ENCODE measurements around the gene PLPP2.
"Not testable (repeated sequence)": the region's sequence is repeated elsewhere in the genome, so short reads cannot be mapped to it uniquely, and the experiment has no call there.

The PLPP2 gene

DNA sequence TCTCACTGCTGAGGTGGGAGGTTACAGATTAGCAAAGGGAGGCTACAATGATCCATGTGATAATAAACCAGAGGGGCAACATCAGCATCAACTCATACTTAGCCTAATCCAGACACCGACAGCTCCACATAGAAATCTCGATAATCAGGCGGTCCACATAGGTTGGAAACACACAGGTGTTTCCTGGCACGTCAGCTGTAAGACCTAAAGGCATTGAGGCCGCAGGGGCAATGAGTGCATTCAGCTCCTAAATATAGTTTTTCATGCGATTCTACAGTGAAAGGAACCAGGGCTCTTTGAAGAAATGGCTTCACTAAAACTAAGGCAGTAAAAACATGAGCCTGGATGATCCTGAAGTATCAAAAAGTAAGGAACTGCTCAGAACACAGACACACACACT, 19.3 kb downstream of the PLPP2 start:
- H3K27ac ChIP-seq: no peak overlapping the region
- H3K4me3 ChIP-seq: no peak overlapping the region
- DNase-seq (ENCODE audit: low spot score): no peak
- TF ChIP-seq, protein P1, sequence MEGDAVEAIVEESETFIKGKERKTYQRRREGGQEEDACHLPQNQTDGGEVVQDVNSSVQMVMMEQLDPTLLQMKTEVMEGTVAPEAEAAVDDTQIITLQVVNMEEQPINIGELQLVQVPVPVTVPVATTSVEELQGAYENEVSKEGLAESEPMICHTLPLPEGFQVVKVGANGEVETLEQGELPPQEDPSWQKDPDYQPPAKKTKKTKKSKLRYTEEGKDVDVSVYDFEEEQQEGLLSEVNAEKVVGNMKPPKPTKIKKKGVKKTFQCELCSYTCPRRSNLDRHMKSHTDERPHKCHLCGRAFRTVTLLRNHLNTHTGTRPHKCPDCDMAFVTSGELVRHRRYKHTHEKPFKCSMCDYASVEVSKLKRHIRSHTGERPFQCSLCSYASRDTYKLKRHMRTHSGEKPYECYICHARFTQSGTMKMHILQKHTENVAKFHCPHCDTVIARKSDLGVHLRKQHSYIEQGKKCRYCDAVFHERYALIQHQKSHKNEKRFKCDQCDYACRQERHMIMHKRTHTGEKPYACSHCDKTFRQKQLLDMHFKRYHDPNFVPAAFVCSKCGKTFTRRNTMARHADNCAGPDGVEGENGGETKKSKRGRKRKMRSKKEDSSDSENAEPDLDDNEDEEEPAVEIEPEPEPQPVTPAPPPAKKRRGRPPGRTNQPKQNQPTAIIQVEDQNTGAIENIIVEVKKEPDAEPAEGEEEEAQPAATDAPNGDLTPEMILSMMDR (IDR thresholded peaks at IDR 0.05): no peak

DNA sequence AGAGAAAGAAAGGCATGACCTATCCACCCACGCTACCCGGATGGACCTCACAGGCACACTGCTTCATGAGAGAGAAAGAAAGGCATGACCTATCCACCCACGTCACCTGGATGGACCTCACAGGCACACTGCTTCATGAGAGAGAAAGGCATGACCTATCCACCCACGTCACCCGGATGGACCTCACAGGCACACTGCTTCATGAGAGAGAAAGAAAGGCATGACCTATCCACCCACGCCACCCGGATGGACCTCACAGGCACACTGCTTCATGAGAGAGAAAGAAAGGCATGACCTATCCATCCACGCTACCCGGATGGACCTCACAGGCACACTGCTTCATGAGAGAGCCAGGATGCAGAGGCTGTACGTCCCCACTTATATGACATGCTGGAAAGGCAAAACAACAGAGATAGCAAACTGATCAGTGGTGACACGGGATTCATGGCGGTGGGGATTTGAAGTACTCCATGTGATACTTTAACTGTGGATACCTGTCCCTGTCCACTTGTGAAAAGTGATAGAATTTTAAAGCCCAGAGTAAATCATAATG, 20.4 kb downstream of the PLPP2 start:
- DNase-seq (ENCODE audit: low spot score); H3K27ac ChIP-seq; H3K4me3 ChIP-seq: not testable (repeated sequence)

DNA sequence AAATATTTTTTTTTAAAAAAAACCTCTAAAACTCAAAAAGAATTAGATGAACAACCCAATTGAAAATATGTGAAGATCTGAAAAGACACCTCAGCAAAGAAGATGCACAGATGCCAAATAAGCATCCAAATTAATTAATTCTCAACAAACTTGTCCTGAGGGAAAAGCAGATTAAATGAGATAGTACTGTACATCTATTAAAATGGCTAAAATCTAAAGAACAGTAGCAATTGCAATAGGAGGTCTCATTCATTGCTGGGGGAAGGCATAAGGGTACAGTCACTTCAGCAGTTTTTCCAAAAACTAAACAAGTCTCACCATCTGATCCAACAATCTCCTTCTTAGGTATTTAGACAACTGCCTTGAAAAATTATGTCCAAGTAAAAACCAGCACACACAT, 22.0 kb downstream of the PLPP2 start:
- Histone ChIP-seq H3K27ac (no peak overlapping the region), H3K4me3 (no peak overlapping the region)
- TF ChIP-seq, protein P1 (IDR thresholded peaks at IDR 0.05): no peak
- DNase-seq (ENCODE audit: low spot score): no peak

DNA sequence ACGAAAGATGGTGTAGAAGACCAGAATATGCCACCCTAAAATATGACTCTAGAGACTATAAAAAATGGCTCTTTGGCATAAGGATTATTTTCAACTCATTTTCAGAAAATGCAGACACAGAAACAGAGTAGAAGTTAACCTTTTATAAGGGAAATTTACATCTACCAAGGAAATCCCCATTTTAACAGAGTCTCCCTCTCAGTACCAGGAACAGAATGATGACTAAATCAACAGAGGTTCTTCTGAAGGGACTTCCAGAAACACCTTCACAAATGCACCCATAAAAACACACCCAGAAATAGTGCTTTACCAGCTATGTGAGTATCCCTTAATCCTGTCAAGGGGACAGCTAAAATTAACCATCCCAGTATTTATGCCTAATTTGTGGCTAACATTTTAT, 29.1 kb downstream of the PLPP2 start:
- Histone ChIP-seq H3K4me3 (no peak overlapping the region), H3K27ac (no peak overlapping the region)
- TF ChIP-seq, protein P1 (IDR thresholded peaks at IDR 0.05): no peak
- no peak for DNase-seq (ENCODE audit: low spot score)

DNA sequence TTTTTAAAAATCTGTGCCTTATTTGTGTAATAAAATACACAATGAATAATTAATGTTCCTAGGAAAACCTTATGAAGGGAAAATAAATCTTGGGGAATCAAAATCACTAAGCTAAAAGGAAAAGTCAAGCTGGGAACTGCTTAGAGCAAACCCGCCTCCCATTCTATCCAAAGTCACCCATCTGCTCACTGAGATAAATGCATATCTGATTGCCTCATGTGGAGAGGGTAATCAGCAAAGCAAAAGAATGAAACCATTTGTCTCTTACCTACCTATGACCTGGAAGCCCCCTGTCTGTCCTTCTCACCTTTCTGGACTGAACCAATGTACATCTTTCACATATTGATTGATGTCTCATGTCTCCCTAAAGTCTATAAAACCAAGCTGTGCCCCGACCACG, 34.4 kb downstream of the PLPP2 start:
- DNase-seq (ENCODE audit: low spot score); H3K27ac ChIP-seq; H3K4me3 ChIP-seq: not testable (repeated sequence)

DNA sequence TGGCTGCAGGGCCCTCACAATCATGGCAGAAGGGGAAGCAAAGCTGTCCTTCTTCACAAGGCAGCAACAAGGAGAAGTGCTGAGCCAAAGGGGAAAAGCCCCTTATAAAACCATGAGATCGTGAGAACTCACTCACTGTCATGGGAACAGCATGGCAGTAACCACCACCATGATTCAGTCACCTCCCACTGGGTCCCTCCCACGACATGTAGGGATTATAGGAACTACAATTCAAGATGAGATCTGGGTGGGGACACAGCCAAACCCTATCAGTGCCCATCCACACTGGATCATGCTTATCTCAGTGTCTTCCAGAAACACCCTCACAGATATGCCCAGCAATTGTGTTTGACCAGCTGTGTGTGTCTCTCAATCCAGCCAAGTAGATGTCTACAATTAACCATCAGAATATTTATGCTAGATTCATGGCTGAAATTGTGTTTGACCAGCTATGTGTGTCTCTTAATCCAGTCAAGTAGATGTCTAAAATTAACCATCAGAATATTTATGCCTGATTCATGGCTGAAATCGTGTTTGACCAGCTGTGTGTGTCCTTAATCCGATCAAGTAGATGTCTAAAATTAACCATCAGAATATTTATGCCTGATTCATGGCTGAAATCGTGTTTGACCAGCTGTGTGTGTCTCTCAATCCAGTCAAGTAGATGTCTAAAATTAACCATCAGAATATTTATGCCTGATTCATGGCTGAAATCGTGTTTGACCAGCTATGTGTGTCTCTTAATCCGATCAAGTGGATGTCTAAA, 38.6 kb downstream of the PLPP2 start:
- DNase-seq (ENCODE audit: low spot score); H3K27ac ChIP-seq; H3K4me3 ChIP-seq: not testable (repeated sequence)

DNA sequence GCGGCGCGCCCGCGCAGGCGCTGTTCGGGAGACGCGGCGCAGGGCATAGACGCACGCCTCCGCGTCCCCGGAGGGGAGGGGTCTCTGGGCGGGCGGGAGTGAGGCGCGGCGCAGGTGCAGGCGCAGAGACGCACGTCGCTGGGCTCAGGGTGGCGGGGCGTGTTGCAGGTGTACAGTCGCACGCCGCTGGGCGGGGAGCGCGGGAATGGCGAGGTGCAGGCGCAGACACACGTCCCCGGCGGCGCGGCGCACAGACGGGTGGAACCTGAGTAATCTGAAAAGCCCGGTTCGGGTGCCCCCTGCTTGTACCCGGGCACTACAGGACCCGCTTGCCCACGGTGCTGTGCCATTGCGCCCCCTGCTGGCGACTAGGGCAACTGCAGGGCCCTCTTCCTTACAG, 44.7 kb downstream of the PLPP2 start:
- H3K4me3 ChIP-seq: no peak overlapping the region
- TF ChIP-seq, protein P1 (IDR thresholded peaks at IDR 0.05): no peak
- no peak overlapping the region for H3K27ac ChIP-seq
- DNase-seq (ENCODE audit: low spot score): no peak

DNA sequence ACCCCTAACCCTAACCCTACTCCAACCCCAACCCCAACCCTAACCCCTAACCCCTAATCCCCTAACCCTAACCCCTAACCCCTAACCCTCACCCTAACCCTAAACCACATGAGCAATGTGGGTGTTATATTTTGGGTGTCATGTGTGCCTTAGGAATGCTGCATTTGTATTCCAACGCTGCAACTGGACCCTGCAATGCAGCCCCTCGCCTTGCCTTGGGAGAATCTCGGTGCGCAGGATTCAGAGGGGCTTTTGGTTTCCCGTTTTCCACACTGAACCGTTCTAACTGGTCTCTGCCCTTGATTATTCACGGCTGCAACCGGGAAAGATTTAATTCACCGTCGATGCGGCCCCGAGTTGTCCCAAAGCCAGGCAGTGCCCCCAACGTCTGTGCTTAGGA, 45.3 kb downstream of the PLPP2 start:
- H3K4me3 ChIP-seq: peak overlapping the region; percentile 47
- not testable (repeated sequence) for H3K27ac ChIP-seq; DNase-seq (ENCODE audit: low spot score)

DNA sequence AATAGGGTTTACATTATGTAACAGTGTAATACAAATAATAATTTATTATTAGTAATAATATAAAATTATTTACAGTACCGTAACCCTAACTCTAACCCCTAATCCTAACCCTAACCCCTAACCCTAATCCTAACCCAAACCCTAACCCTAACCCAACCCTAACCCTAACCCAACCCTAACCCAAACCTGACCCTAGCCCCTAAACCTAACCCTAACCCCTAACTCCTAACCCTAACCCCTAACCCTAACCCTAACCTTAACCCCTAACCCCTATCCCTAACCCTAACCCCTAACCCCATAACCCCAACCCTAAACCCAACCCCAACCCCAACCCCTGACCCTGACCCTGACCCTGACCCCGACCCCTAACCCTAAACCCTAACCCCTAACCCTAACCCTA, 45.7 kb downstream of the PLPP2 start:
- H3K4me3 ChIP-seq: no peak overlapping the region
- no peak overlapping the region for H3K27ac ChIP-seq
- DNase-seq (ENCODE audit: low spot score): no peak
- TF ChIP-seq, protein P1 (IDR thresholded peaks at IDR 0.05): no peak
